ENCODE measurements around the gene CLEC16A.
A peak's percentile ranks its signal among the peaks of the same experiment; 100 is the strongest.
"Not testable (repeated sequence)": the region's sequence is repeated elsewhere in the genome, so short reads cannot be mapped to it uniquely, and the experiment has no call there.

The CLEC16A gene

GRCh38 chr16:10923650-10924214, 20.6 kb upstream of the CLEC16A start:
- peak; percentile 64 for DNase-seq (ENCODE audit: low spot score)

GRCh38 chr16:10925285-10925684, 19.1 kb upstream of the CLEC16A start:
- not testable (repeated sequence) for DNase-seq (ENCODE audit: low spot score)

- no peak for DNase-seq (ENCODE audit: low spot score)
Measured at GRCh38 chr16:10926094-10926493, 18.3 kb upstream of the CLEC16A start.

GRCh38 chr16:10926867-10927266, 17.5 kb upstream of the CLEC16A start:
- no peak for DNase-seq (ENCODE audit: low spot score)

- no peak for DNase-seq (ENCODE audit: low spot score)
Measured at GRCh38 chr16:10927497-10928112, 16.8 kb upstream of the CLEC16A start.

- not testable (repeated sequence) for DNase-seq (ENCODE audit: low spot score)
Measured at GRCh38 chr16:10929097-10929496, 15.3 kb upstream of the CLEC16A start.

GRCh38 chr16:10929853-10930754, 14.3 kb upstream of the CLEC16A start:
- no peak for DNase-seq (ENCODE audit: low spot score)

GRCh38 chr16:10930755-10931093, 13.6 kb upstream of the CLEC16A start:
- no peak for DNase-seq (ENCODE audit: low spot score)

GRCh38 chr16:10931134-10931533, 13.2 kb upstream of the CLEC16A start:
- DNase-seq (ENCODE audit: low spot score), result no peak

- DNase-seq (ENCODE audit: low spot score), result no peak
Measured at GRCh38 chr16:10931977-10932632, 12.3 kb upstream of the CLEC16A start.

GRCh38 chr16:10932959-10933710, 11.2 kb upstream of the CLEC16A start:
- no peak for DNase-seq (ENCODE audit: low spot score)

- no peak for DNase-seq (ENCODE audit: low spot score)
Measured at GRCh38 chr16:10933865-10934264, 10.5 kb upstream of the CLEC16A start.

- no peak for DNase-seq (ENCODE audit: low spot score)
Measured at GRCh38 chr16:10934325-10935107, 9.8 kb upstream of the CLEC16A start.

- DNase-seq (ENCODE audit: low spot score), result no peak
Measured at GRCh38 chr16:10935226-10935915, 9.0 kb upstream of the CLEC16A start.

- DNase-seq (ENCODE audit: low spot score), result no peak
Measured at GRCh38 chr16:10936272-10936984, 7.9 kb upstream of the CLEC16A start.

- no peak for DNase-seq (ENCODE audit: low spot score)
Measured at GRCh38 chr16:10937068-10937859, 7.1 kb upstream of the CLEC16A start.

GRCh38 chr16:10938321-10938720, 6.0 kb upstream of the CLEC16A start:
- no peak for DNase-seq (ENCODE audit: low spot score)

GRCh38 chr16:10938796-10939648, 5.3 kb upstream of the CLEC16A start:
- DNase-seq (ENCODE audit: low spot score), result no peak
